Measurements from ENCODE around the gene GBP3.
"Not testable (repeated sequence)": the region's sequence is repeated elsewhere in the genome, so short reads cannot be mapped to it uniquely, and the experiment has no call there.

GBP3 gene

DNA sequence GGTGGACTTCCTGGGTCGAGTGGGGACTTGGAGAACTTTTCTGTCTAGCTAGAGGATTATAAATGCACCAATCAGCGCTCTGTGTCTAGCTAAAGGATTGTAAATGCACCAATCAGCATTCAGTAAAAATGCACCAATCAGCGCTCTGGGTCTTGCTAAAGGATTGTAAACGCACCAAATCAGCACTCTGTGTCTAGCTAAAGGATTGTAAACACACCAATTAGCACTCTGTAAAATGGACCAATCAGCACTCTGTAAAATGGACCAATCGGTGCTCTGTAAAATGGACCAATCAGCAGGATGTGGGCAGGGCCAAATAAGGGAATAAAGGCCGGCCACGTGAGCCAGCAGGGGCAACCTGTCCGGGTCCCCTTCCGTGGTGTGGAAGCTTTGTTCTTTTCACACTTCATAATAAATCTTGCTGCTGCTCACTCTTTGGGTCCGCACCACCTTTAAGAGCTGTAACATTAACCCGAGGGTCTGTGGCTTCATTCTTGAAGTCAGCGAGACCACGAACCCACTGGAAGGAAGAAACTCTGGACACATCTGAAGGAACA lies 48.0 kb downstream of the GBP3 start:
- not testable (repeated sequence) for DNase-seq

DNA sequence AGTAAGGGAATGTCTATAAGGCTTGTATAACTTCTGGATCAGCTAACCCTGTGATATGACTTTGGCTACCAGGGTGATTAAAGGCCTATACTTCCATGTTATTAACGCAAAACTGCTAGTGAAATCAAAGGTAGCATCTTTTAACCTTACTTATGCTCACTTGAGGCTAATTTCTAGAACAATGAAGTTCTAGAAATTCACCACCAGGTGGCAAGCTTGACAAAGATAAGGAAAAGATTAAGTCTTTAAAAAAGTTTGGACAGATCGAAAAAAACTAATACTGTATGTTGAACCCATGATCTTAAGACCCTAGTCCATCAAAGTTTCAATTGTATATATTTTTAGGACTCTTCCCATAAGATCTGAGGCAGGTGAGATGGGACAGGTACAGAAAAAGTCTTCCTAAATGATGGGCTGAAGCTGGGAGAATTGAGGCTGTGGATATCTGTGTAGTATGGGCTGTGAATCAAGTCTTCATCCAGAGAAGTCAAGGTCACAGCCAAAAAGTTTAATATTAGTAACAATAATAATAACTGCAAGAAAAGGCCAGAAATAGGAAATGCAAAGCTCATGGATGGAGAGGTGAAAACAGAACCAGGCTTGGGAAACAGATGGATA lies 49.0 kb downstream of the GBP3 start:
- no peak for DNase-seq

DNA sequence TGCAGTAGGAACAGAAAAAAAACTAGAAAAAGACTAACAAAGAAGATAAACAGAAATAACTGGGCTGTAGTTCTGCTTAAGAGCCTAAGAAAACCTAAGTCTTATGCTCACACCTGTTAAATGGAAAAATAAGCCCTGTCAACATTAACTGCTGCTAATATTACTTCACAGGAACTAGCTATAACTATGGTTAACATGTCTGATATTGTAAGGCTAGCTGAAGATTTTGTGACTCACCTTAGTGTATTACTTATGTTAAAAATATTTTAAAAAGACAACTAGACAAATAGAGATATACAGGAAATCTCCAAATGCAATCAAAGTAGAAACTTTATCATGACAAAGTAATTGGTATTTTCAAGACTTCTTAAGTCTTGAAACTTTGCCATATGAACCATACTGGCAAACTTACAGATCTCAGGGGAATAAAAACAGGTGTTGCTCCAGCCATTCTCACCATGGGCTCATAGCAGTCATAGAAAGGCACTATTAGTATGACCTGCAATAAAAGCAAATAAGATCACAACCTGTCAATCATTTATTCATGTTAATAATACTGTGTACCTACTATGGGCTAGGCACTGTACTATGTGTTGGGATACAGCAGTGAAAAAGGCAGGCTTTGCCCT lies 60.9 kb downstream of the GBP3 start:
- DNase-seq = no peak

- no peak for DNase-seq
Observed at GRCh38 chr1:88961081-88961480, 61.6 kb downstream of the GBP3 start.

Data from activated T-cell treated with anti-CD3 and anti-CD28 coated beads, Interleukin-2, amount 50 U/mL, for 48 hours (primary cell).